Mesodermal cell (in vitro differentiated cells): ENCODE data around the gene THSD1.
A peak's percentile ranks its signal among the peaks of the same experiment; 100 is the strongest.

Experiments
- H3K27ac ChIP-seq: 2 replicates; pipeline ENCODE4 v1.7.0; 2013; ENCODE audit warnings: mild to moderate bottlenecking, low read depth, low read length, moderate library complexity; ENCODE audit not compliant: severe bottlenecking
- H3K36me3 ChIP-seq: 2 replicates; pipeline ENCODE4 v1.7.1; 2013; ENCODE audit warnings: mild to moderate bottlenecking, low read length, moderate library complexity; ENCODE audit not compliant: control insufficient read depth, insufficient read depth
- H3K4me1 ChIP-seq: one replicate; pipeline ENCODE4 v1.7.1; 2013; ENCODE audit warnings: mild to moderate bottlenecking, low read length; ENCODE audit not compliant: insufficient read depth, control insufficient read depth, poor library complexity, severe bottlenecking
- H3K4me3 ChIP-seq: 2 replicates; pipeline ENCODE4 v1.7.0; 2013; ENCODE audit warnings: low read length, control low read depth, mild to moderate bottlenecking; ENCODE audit not compliant: insufficient read depth, poor library complexity, severe bottlenecking; ENCODE audit errors: extremely low read depth
- H3K9me3 ChIP-seq: 2 replicates; pipeline ENCODE4 v1.7.1; 2013; ENCODE audit warnings: mild to moderate bottlenecking, low read length, moderate library complexity; ENCODE audit not compliant: control insufficient read depth
- WGBS, 2 experiments: methylation state at CpG; one replicate each; pipeline ENCODE4 v1.1.5; 2013; ENCODE audit warnings: missing lambda C conversion rate in 2 of 2; ENCODE audit not compliant: insufficient coverage in 2 of 2; 5-methylcytosine and 5-hydroxymethylcytosine counted together

The THSD1 gene

GRCh38 chr13:52449331-52450011 is 43.5 kb upstream of the THSD1 start:
- Histone ChIP-seq H3K4me1 (peaks cover 8% of the 10 kb centered on the region), H3K36me3 (peaks cover 15% of the 10 kb centered on the region), H3K4me3 (peak overlapping the region; percentile 69), H3K9me3 (no peaks in the 10 kb centered on the region), H3K27ac (peak overlapping the region; percentile 91)
- WGBS, 2 experiments, result 1 to 10% methylated on average over 7 to 9 of the region's 10 CpGs

GRCh38 chr13:52447815-52448552 is 42.0 kb upstream of the THSD1 start:
- WGBS, 2 experiments, result 85 to 95% methylated on average over 2 to 4 of the region's 5 CpGs
- Histone ChIP-seq H3K4me3 (no peak overlapping the region), H3K36me3 (peaks cover 15% of the 10 kb centered on the region), H3K27ac (no peak overlapping the region), H3K4me1 (peaks cover 5% of the 10 kb centered on the region), H3K9me3 (no peaks in the 10 kb centered on the region)

- H3K36me3 ChIP-seq, result peaks cover 19% of the 10 kb centered on the region
- H3K9me3 ChIP-seq, result no peaks in the 10 kb centered on the region
- no peak overlapping the region for H3K4me3 ChIP-seq
- 95 to 100% methylated on average over 2 of the region's 2 CpGs for WGBS, 2 experiments
- H3K4me1 ChIP-seq, result peaks cover 5% of the 10 kb centered on the region
- H3K27ac ChIP-seq, result no peak overlapping the region
These were observed 41.4 kb upstream of the THSD1 start for GRCh38 chr13:52447354-52447753.

GRCh38 chr13:52446265-52446664 is 40.3 kb upstream of the THSD1 start:
- Histone ChIP-seq H3K9me3 (no peaks in the 10 kb centered on the region), H3K36me3 (peaks cover 30% of the 10 kb centered on the region)
- no CpG with 5 or more reads among the region's 1 CpG for WGBS, 2 experiments

GRCh38 chr13:52432456-52432855 is 26.5 kb upstream of the THSD1 start:
- Histone ChIP-seq H3K4me3 (no peak overlapping the region), H3K4me1 (peaks cover 5% of the 10 kb centered on the region), H3K36me3 (peaks cover 51% of the 10 kb centered on the region), H3K9me3 (no peaks in the 10 kb centered on the region), H3K27ac (no peak overlapping the region)
- no CpG with 5 or more reads among the region's 2 CpGs for WGBS, 2 experiments

More at GRCh38 chr13:52446265-52446664, 40.3 kb upstream of the THSD1 start:
- peaks cover 5% of the 10 kb centered on the region for H3K4me1 ChIP-seq
- no peak overlapping the region for H3K27ac ChIP-seq
- H3K4me3 ChIP-seq, result no peak overlapping the region

- peak overlapping the region; percentile 48 for H3K27ac ChIP-seq
- peaks cover 58% of the 10 kb centered on the region for H3K36me3 ChIP-seq
These were observed 22.3 kb upstream of the THSD1 start for GRCh38 chr13:52428295-52428694.

GRCh38 chr13:52421216-52421615 is 15.2 kb upstream of the THSD1 start:
- Histone ChIP-seq H3K36me3 (peaks cover 57% of the 10 kb centered on the region), H3K4me3 (no peak overlapping the region), H3K4me1 (no peaks in the 10 kb centered on the region), H3K27ac (no peak overlapping the region), H3K9me3 (no peaks in the 10 kb centered on the region)
- WGBS, 2 experiments, result no CpG with 5 or more reads among the region's 3 CpGs

More at GRCh38 chr13:52428295-52428694, 22.3 kb upstream of the THSD1 start:
- H3K4me1 ChIP-seq, result peaks cover 5% of the 10 kb centered on the region
- H3K4me3 ChIP-seq, result no peak overlapping the region
- 92% methylated on average over 2 of the region's 2 CpGs; no CpG with 5 or more reads in 1 of the 2 experiments for WGBS, 2 experiments
- no peaks in the 10 kb centered on the region for H3K9me3 ChIP-seq

GRCh38 chr13:52419080-52419479 is 13.1 kb upstream of the THSD1 start:
- H3K36me3 ChIP-seq, result peaks cover 58% of the 10 kb centered on the region

GRCh38 chr13:52414963-52415362 is 9.0 kb upstream of the THSD1 start:
- H3K36me3 ChIP-seq, result peaks cover 47% of the 10 kb centered on the region

More at GRCh38 chr13:52419080-52419479, 13.1 kb upstream of the THSD1 start:
- WGBS, 2 experiments, result 100% methylated on average over 1 of the region's 1 CpG; no CpG with 5 or more reads in 1 of the 2 experiments
- Histone ChIP-seq H3K4me3 (no peak overlapping the region), H3K9me3 (no peaks in the 10 kb centered on the region), H3K27ac (no peak overlapping the region), H3K4me1 (peaks cover 9% of the 10 kb centered on the region)

GRCh38 chr13:52414051-52414450 is 8.1 kb upstream of the THSD1 start:
- peaks cover 9% of the 10 kb centered on the region for H3K4me1 ChIP-seq
- peaks cover 47% of the 10 kb centered on the region for H3K36me3 ChIP-seq
- no peak overlapping the region for H3K27ac ChIP-seq

More at GRCh38 chr13:52414963-52415362, 9.0 kb upstream of the THSD1 start:
- H3K4me3 ChIP-seq, result no peak overlapping the region
- H3K9me3 ChIP-seq, result no peaks in the 10 kb centered on the region
- WGBS, 2 experiments, result 100% methylated on average over 1 of the region's 1 CpG; no CpG with 5 or more reads in 1 of the 2 experiments
- H3K4me1 ChIP-seq, result peaks cover 9% of the 10 kb centered on the region
- no peak overlapping the region for H3K27ac ChIP-seq

More at GRCh38 chr13:52414051-52414450, 8.1 kb upstream of the THSD1 start:
- Histone ChIP-seq H3K4me3 (no peak overlapping the region), H3K9me3 (no peaks in the 10 kb centered on the region)
- WGBS, 2 experiments, result no CpG with 5 or more reads among the region's 1 CpG
